ENCODE results near the gene RACK1. TPM values are rescaled to one million over a fixed set of nuclear protein-coding genes. Genes with fewer than 3 reads are reported as not detected.

Gene RACK1
- total and polyA plus RNA-seq, 2 donors (not counting 3 experiments of a cell fraction or from before 2014, with no cell fraction given), result 1,910 to 5,629 TPM

GRCh38 chr5:181199881-181200638, 43.6 kb downstream of the RACK1 start:
- no TSS peak for BruUV-seq (replicated peaks)
- Histone ChIP-seq H3K27me3 (ENCODE audit: control insufficient read depth in 2 of 2, insufficient read depth in 2 of 2, low read length in 2 of 2) (peaks cover 0 to 2% of the 10 kb centered on the region in 2 experiments), H3K36me3 (ENCODE audit: control insufficient read depth in 2 of 2, extremely low read depth in 1 of 2, insufficient read depth in 2 of 2, low read length in 2 of 2) (no peaks in the 10 kb centered on the region), H3K4me3 (replicated peaks in 1 of 3; ENCODE audit: insufficient read depth in 1 of 3, low read depth in 1 of 3, low read length in 3 of 3) (no peak overlapping the region), H3K9me1 (replicated peaks; ENCODE audit: control insufficient read depth, extremely low read depth, insufficient read depth, low read length) (no peaks in the 10 kb centered on the region), H4K20me1 (replicated peaks; ENCODE audit: control insufficient read depth, extremely low read depth, insufficient read depth, low read length) (no peaks in the 10 kb centered on the region), H2AFZ (ENCODE audit: low read depth, low read length) (no peak overlapping the region), H3K9me3 (replicated peaks; ENCODE audit: control insufficient read depth, insufficient read depth, low read length) (no peaks in the 10 kb centered on the region), H3K4me1 (ENCODE audit: control insufficient read depth, extremely low read depth, insufficient read depth, low read length) (no peaks in the 10 kb centered on the region), H3K27ac (ENCODE audit: insufficient read depth, low read depth, low read length) (no peak overlapping the region), H3K9ac (replicated peaks; ENCODE audit: extremely low read depth, insufficient read depth, low read length) (no peak overlapping the region), H3K4me2 (ENCODE audit: insufficient read depth, low read length) (no peak overlapping the region), H3K79me2 (ENCODE audit: control insufficient read depth, insufficient read depth, low read length) (no peaks in the 10 kb centered on the region)
- FAIRE-seq, result no peak
- dilution Hi-C loops (cut with MboI; ENCODE audit: extremely low pct_ligation_motif_present, low sequenced_read_pairs), result no loop called here
- TF ChIP-seq EZH2 (IDR thresholded peaks at IDR 0.05; ENCODE audit: borderline replicate concordance, low read depth, low read length, severe bottlenecking) (no peak), JUN (IDR thresholded peaks at IDR 0.05; ENCODE audit: borderline replicate concordance, insufficient read depth, insufficient read length, low read depth) (no peak), CTCF (IDR thresholded peaks at IDR 0.05; ENCODE audit: extremely low read depth in 1 of 2, insufficient read depth in 1 of 2, low read depth in 1 of 2, low read length in 2 of 2) (no peak), MYC (IDR thresholded peaks at IDR 0.05; ENCODE audit: low read depth, low read length) (no peak), POLR2A (IDR thresholded peaks at IDR 0.05; ENCODE audit: low read depth, low read length) (no peak), POLR2AphosphoS5 (IDR thresholded peaks at IDR 0.05; ENCODE audit: insufficient read depth, low read depth, low read length) (no peak), MAX (IDR thresholded peaks at IDR 0.05; ENCODE audit: insufficient read depth, insufficient read length) (no peak), GATA2 (IDR thresholded peaks at IDR 0.05; ENCODE audit: insufficient read depth, insufficient read length, low read depth, low read length) (no peak), FOS (IDR thresholded peaks at IDR 0.05; ENCODE audit: borderline replicate concordance, insufficient read depth, low read length) (no peak)
- intact Hi-C loops (cut with micrococcal nuclease), result loop anchor here (10.0 kb wide), 1 partner anchor 1645 kb away; the partner anchor contains the start of gene RUFY1
- CTCF ChIA-PET, result no interaction called here
- no peak for DNase-seq (ENCODE audit: low read depth, low spot score)
- POLR2A ChIA-PET, result no interaction called here

Measured in endothelial cell of umbilical vein (primary cell).